Gastroesophageal sphincter (tissue), 4 donors: ENCODE measurements around the gene RNF41. TPM values are rescaled to one million over a fixed set of nuclear protein-coding genes. Genes with fewer than 3 reads are reported as not detected.

Source experiments
- ATAC-seq: fragments of 150-250 bp; one replicate; pipeline ENCODE4 v1.9.1; 2016; ENCODE audit warnings: mild to moderate bottlenecking, moderate library complexity
- H3K27ac ChIP-seq, 4 donors: fragments of 200-600 bp; sonication (generic) in 3 of 4; 1 replicate in 3 of 4; 2 replicates in 1 of 4; pipeline ENCODE4 v1.5.1; 2016 to 2019
- H3K27me3 ChIP-seq: fragments of 200-600 bp; sonication (generic); one replicate; pipeline ENCODE4 v1.5.1; 2019
- H3K36me3 ChIP-seq, 2 donors: fragments of 200-600 bp; sonication (generic); one replicate each; pipeline ENCODE4 v1.5.1; 2019; ENCODE audit warnings: control low read depth in 1 of 2
- H3K4me1 ChIP-seq, 3 donors: fragments of 200-600 bp; sonication (generic); 1 replicate in 2 of 3; 2 replicates in 1 of 3; pipeline ENCODE4 v1.5.1; 2016 to 2019; ENCODE audit warnings: control low read depth in 2 of 3
- H3K4me3 ChIP-seq, 2 donors: fragments of 200-600 bp; sonication (generic); one replicate each; pipeline ENCODE4 v1.5.1; 2019; ENCODE audit warnings: mild to moderate bottlenecking in 1 of 2, moderate library complexity in 1 of 2
- H3K9me3 ChIP-seq, 3 donors: fragments of 200-600 bp; sonication (generic); one replicate each; pipeline ENCODE4 v1.5.1; 2017 to 2019; ENCODE audit warnings: control low read depth in 2 of 3
- EP300 ChIP-seq: sonication (generic); formaldehyde crosslinking; IDR thresholded peaks from one replicate; pipeline ENCODE4 v1.6.1; 2017; ENCODE audit warnings: antibody characterized with exemption, mild to moderate bottlenecking
- POLR2A ChIP-seq, 2 donors: fragments of 450-650 bp; IDR thresholded peaks; one replicate each; pipeline ENCODE4 v1.6.1; 2017; ENCODE audit warnings: antibody characterized with exemption in 2 of 2, mild to moderate bottlenecking in 2 of 2, moderate library complexity in 1 of 2
- POLR2AphosphoS5 ChIP-seq: sonication (generic); formaldehyde crosslinking; IDR thresholded peaks from one replicate; pipeline ENCODE4 v1.6.1; 2017; ENCODE audit warnings: antibody characterized with exemption
- WGBS, 2 donors: methylation state at CpG; one replicate each; pipeline ENCODE4 v1.1.5; 2018; ENCODE audit warnings: low coverage in 1 of 2; 5-methylcytosine and 5-hydroxymethylcytosine counted together
- total RNA-seq, 4 donors: library from RNA; depleted of rRNA; stranded (reverse); fragments of >200 nt; gene quantifications; one replicate each; pipeline ENCODE4 v1.1.0, GENCODE V29; 2016
- TF ChIP-seq, protein P1 (sequence below), 4 experiments: fragments of 200-600 bp in 2 of 4; fragments of 450-650 bp in 2 of 4; sonication (generic) in 1 of 4; IDR thresholded peaks; one replicate each; pipeline ENCODE4 v1.5.1; 2017 to 2019; ENCODE audit warnings: antibody characterized with exemption in 4 of 4, mild to moderate bottlenecking in 2 of 4, moderate library complexity in 2 of 4

The RNF41 gene
- total RNA-seq, 4 donors from 2014 or later: 63.7 to 119 (median 102) TPM

DNA sequence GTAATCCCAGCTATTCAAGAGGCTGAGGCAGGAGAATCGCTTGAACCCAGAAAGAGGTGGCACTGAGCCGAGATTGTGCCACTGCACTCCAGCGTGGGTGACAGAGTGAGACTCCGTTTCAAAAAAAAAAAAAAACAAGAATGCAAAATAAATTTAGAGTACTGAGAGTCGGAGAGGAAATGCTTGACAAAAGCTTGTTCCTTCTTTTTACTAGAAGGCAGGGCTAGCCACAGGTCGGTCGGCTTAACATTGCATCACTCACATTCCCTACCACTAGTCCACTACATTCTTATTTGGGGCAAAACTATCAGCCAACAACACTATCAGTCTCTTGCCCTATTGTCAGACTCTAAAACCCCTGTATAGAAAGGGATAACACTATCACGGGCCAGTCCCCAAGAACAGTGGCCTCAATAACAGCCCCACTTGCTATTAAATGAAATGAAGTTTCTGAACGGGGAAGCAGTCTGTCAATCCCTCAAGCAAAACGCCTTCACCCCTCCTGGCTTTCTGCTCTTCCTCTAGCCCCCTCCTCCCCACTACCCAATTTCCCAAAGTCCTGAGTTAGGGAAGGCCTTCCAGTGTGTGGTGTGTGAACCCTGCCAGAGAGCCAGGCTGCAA lies 1.0 kb downstream of the RNF41 start:
- H3K4me1 ChIP-seq: peaks cover 0 to 82% (median 27%) of the 10 kb centered on the region in 3 donors

DNA sequence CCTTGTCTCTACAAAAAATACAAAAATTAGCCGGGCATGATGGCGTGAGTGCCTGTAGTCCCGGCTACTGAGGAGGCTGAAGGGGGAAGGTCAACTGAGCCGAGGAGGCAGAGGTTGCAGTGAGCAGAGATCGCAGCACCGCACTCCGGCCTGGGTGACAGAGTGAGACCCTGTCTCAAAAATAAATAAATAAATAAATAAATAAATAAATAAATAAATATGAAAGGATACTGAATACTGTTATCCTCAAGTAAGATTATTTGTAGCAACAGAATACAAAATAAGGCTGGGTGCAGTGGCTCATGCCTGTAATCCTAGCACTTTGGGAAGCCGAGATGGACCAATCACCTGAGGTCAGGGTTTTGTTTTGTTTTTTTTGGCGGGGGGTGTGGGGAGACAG lies 1.9 kb downstream of the RNF41 start:
- Histone ChIP-seq H3K27me3 (no peaks in the 10 kb centered on the region), H3K27ac (peak overlapping the region; percentile 93 to 99 (median 97)), H3K9me3 (no peaks in the 10 kb centered on the region), H3K4me3 (peak overlapping the region in 1 of 2 donors; percentile 93), H3K4me1 (peaks cover 0 to 75% (median 24%) of the 10 kb centered on the region in 3 donors), H3K36me3 (peaks cover 0 to 29% of the 10 kb centered on the region in 2 donors)
- WGBS, 2 donors: 80 to 85% methylated on average over 2 to 9 of the region's 9 CpGs
- TF ChIP-seq POLR2A (IDR thresholded peaks at IDR 0.05) (no peak), POLR2AphosphoS5 (no peak), EP300 (no peak)
- TF ChIP-seq, protein P1, sequence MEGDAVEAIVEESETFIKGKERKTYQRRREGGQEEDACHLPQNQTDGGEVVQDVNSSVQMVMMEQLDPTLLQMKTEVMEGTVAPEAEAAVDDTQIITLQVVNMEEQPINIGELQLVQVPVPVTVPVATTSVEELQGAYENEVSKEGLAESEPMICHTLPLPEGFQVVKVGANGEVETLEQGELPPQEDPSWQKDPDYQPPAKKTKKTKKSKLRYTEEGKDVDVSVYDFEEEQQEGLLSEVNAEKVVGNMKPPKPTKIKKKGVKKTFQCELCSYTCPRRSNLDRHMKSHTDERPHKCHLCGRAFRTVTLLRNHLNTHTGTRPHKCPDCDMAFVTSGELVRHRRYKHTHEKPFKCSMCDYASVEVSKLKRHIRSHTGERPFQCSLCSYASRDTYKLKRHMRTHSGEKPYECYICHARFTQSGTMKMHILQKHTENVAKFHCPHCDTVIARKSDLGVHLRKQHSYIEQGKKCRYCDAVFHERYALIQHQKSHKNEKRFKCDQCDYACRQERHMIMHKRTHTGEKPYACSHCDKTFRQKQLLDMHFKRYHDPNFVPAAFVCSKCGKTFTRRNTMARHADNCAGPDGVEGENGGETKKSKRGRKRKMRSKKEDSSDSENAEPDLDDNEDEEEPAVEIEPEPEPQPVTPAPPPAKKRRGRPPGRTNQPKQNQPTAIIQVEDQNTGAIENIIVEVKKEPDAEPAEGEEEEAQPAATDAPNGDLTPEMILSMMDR (IDR thresholded peaks at IDR 0.05): no peak
- no peak for ATAC-seq

More for the DNA sequence above, 1.0 kb downstream of the RNF41 start:
- H3K27ac ChIP-seq: peak overlapping the region; percentile 93 to 99 (median 97)
- peaks cover 0 to 20% of the 10 kb centered on the region in 2 donors for H3K36me3 ChIP-seq
- no peak for ATAC-seq
- no peaks in the 10 kb centered on the region for H3K27me3 ChIP-seq
- H3K4me3 ChIP-seq: peak overlapping the region; percentile 77 to 93
- 4 to 6% methylated on average over 6 to 8 of the region's 10 CpGs for WGBS, 2 donors
- H3K9me3 ChIP-seq: no peaks in the 10 kb centered on the region
- TF ChIP-seq EP300 (no peak), POLR2A (IDR thresholded peaks at IDR 0.05) (no peak), POLR2AphosphoS5 (no peak)
- TF ChIP-seq, protein P1 (IDR thresholded peaks at IDR 0.05): no peak

DNA sequence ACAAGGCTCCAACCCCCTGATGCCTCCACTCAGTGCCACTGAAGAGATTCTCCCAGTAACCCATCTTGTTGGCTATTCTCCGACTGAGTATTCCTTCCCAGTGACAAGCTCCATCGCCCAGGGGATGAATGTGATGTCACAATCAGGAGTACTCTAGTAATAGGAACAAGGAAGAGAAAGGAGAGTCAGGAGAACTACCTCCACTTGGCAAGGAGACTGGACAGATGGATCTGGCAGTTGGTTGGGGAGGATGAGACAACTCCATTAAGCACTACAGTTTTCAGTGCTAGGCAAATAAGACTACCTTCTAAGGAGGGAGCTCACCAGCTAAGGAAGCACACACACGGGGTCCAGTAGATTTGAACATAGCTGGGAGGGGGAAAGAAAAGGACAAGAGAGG lies 5.3 kb downstream of the RNF41 start:
- H3K27ac ChIP-seq: no peak overlapping the region
- ATAC-seq: no peak
- peaks cover 4 to 62% of the 10 kb centered on the region in 2 donors for H3K36me3 ChIP-seq
- TF ChIP-seq POLR2A (IDR thresholded peaks at IDR 0.05) (no peak), EP300 (no peak), POLR2AphosphoS5 (no peak)
- TF ChIP-seq, protein P1 (IDR thresholded peaks at IDR 0.05): no peak
- WGBS, 2 donors: 82 to 92% methylated on average over 2 of the region's 3 CpGs
- no peaks in the 10 kb centered on the region for H3K27me3 ChIP-seq
- H3K9me3 ChIP-seq: no peaks in the 10 kb centered on the region
- peaks cover 0 to 63% (median 14%) of the 10 kb centered on the region in 3 donors for H3K4me1 ChIP-seq
- H3K4me3 ChIP-seq: no peak overlapping the region

DNA sequence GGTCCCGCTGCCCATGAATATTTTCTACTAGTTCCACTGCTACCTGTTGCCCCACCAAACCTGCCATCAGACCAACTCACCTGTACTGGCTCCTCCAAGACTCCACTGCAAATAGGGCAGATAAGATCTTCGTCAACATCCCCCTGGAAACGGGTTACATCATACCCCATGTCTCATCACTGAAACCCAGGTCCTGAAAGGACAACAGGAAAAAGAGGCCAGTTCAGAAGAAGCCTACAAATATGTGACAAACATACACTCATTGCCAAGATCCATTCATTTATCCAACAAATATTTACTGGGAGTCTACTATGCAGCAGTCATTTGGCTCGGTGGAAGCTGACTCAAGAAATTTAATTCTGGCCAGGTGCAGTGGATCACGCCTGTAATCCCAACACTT lies 7.8 kb downstream of the RNF41 start:
- Histone ChIP-seq H3K9me3 (no peaks in the 10 kb centered on the region), H3K4me3 (no peak overlapping the region), H3K4me1 (peaks cover 0 to 39% (median 0%) of the 10 kb centered on the region in 3 donors), H3K27ac (no peak overlapping the region), H3K36me3 (peaks cover 4 to 88% of the 10 kb centered on the region in 2 donors), H3K27me3 (no peaks in the 10 kb centered on the region)
- WGBS, 2 donors: 70 to 90% methylated on average over 4 to 5 of the region's 5 CpGs
- TF ChIP-seq, protein P1 (IDR thresholded peaks at IDR 0.05): no peak
- TF ChIP-seq POLR2AphosphoS5 (no peak), EP300 (no peak), POLR2A (IDR thresholded peaks at IDR 0.05) (no peak)
- no peak for ATAC-seq

DNA sequence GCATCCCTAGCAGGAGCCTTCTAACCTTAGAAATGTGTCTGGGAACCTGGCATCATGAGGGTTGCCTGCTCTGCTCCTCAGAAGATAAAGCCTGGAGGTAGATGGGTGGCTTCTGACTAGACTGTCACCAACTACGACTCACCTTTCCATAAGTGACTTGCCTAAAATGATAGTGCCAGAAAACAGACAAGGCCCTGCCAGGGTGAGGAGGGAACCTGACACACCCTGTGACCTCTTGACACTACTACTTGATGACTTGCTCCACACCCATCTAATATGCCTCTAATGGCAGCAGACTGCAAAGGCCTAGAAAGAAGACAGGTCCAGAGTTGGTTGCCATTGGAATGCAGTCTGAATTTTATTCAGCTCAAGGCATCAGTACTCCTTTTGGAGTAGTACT lies 9.4 kb downstream of the RNF41 start:
- Histone ChIP-seq H3K9me3 (no peaks in the 10 kb centered on the region), H3K27me3 (no peaks in the 10 kb centered on the region), H3K36me3 (peaks cover 7 to 100% of the 10 kb centered on the region in 2 donors), H3K4me1 (peaks cover 0 to 24% (median 0%) of the 10 kb centered on the region in 3 donors), H3K4me3 (no peak overlapping the region), H3K27ac (no peak overlapping the region)
- 73 to 88% methylated on average over 1 of the region's 1 CpG for WGBS, 2 donors
- TF ChIP-seq EP300 (no peak), POLR2A (IDR thresholded peaks at IDR 0.05) (no peak)
- TF ChIP-seq, protein P1 (IDR thresholded peaks at IDR 0.05): no peak
- ATAC-seq: no peak
